ENCODE measurements around the gene CHST2.
"Not testable (repeated sequence)": the region's sequence is repeated elsewhere in the genome, so short reads cannot be mapped to it uniquely, and the experiment has no call there.

CHST2 gene

GRCh38 chr3:143158014-143158988, 38.7 kb downstream of the CHST2 start:
- H3K4me3 ChIP-seq (ENCODE audit: low read length), result no peak overlapping the region
- TF ChIP-seq CTCF (conservative IDR thresholded peaks at IDR 0.05; ENCODE audit: low read depth, low read length), result no peak
- DNase-seq (ENCODE audit: low read depth), result no peak

GRCh38 chr3:143160437-143160836, 40.9 kb downstream of the CHST2 start:
- H3K4me3 ChIP-seq (ENCODE audit: low read length), result no peak overlapping the region
- no peak for DNase-seq (ENCODE audit: low read depth)
- TF ChIP-seq CTCF (conservative IDR thresholded peaks at IDR 0.05; ENCODE audit: low read depth, low read length), result no peak

- no peak overlapping the region for H3K4me3 ChIP-seq (ENCODE audit: low read length)
- TF ChIP-seq CTCF (conservative IDR thresholded peaks at IDR 0.05; ENCODE audit: low read depth, low read length), result no peak
- DNase-seq (ENCODE audit: low read depth), result no peak
Observed at GRCh38 chr3:143163562-143164100, 44.1 kb downstream of the CHST2 start.

- no peak for TF ChIP-seq CTCF (conservative IDR thresholded peaks at IDR 0.05; ENCODE audit: low read depth, low read length)
- H3K4me3 ChIP-seq (ENCODE audit: low read length), result no peak overlapping the region
- no peak for DNase-seq (ENCODE audit: low read depth)
Observed at GRCh38 chr3:143165211-143165610, 45.6 kb downstream of the CHST2 start.

GRCh38 chr3:143165612-143166285, 46.2 kb downstream of the CHST2 start:
- DNase-seq (ENCODE audit: low read depth); H3K4me3 ChIP-seq (ENCODE audit: low read length): not testable (repeated sequence)

- no peak for DNase-seq (ENCODE audit: low read depth)
- no peak overlapping the region for H3K4me3 ChIP-seq (ENCODE audit: low read length)
- no peak for TF ChIP-seq CTCF (conservative IDR thresholded peaks at IDR 0.05; ENCODE audit: low read depth, low read length)
Observed at GRCh38 chr3:143166376-143166775, 46.8 kb downstream of the CHST2 start.

GRCh38 chr3:143167969-143168854, 48.6 kb downstream of the CHST2 start:
- H3K4me3 ChIP-seq (ENCODE audit: low read length), result no peak overlapping the region
- no peak for DNase-seq (ENCODE audit: low read depth)

More at GRCh38 chr3:143167969-143168854, 48.6 kb downstream of the CHST2 start:
- TF ChIP-seq CTCF (conservative IDR thresholded peaks at IDR 0.05; ENCODE audit: low read depth, low read length), result no peak
